Superior temporal gyrus (tissue), 1 donor: ENCODE results near the gene ZCCHC10.
A peak's percentile ranks its signal among the peaks of the same experiment; 100 is the strongest.
"Not testable (repeated sequence)": the region's sequence is repeated elsewhere in the genome, so short reads cannot be mapped to it uniquely, and the experiment has no call there.

Experiments
- DNase-seq: peaks from one replicate; pipeline ENCODE4 v3.0.0-alpha.2; 2016; ENCODE audit errors: extremely low spot score

ZCCHC10 gene

GRCh38 chr5:133041910-133042309 lies 15.6 kb upstream of the ZCCHC10 start:
- no peak for DNase-seq

- DNase-seq = no peak
Observed at GRCh38 chr5:133041157-133041784, 14.9 kb upstream of the ZCCHC10 start.

- DNase-seq = not testable (repeated sequence)
Observed at GRCh38 chr5:133036677-133037076, 10.3 kb upstream of the ZCCHC10 start.

GRCh38 chr5:133035224-133035623 lies 8.9 kb upstream of the ZCCHC10 start:
- DNase-seq = no peak

- no peak for DNase-seq
Observed at GRCh38 chr5:133034064-133034463, 7.7 kb upstream of the ZCCHC10 start.

- DNase-seq = peak; percentile 13
Observed at GRCh38 chr5:133032852-133033742, 6.7 kb upstream of the ZCCHC10 start.

- no peak for DNase-seq
Observed at GRCh38 chr5:133030343-133031005, 4.1 kb upstream of the ZCCHC10 start.

GRCh38 chr5:133029416-133029815 lies 3.1 kb upstream of the ZCCHC10 start:
- DNase-seq = no peak

GRCh38 chr5:133026664-133027153 lies 360 bp upstream of the ZCCHC10 start:
- DNase-seq = peak; percentile 61

GRCh38 chr5:133019471-133019870 lies 6.9 kb downstream of the ZCCHC10 start:
- DNase-seq = not testable (repeated sequence)

- DNase-seq = no peak
Observed at GRCh38 chr5:133017964-133018363, 8.4 kb downstream of the ZCCHC10 start.

GRCh38 chr5:133015466-133015865 lies 10.9 kb downstream of the ZCCHC10 start:
- no peak for DNase-seq

GRCh38 chr5:133008455-133008854 lies 17.9 kb downstream of the ZCCHC10 start:
- DNase-seq = not testable (repeated sequence)

GRCh38 chr5:133006653-133007052 lies 19.7 kb downstream of the ZCCHC10 start:
- DNase-seq = no peak

GRCh38 chr5:132999246-132999645 lies 27.1 kb downstream of the ZCCHC10 start:
- DNase-seq = no peak

GRCh38 chr5:132998556-132998955 lies 27.8 kb downstream of the ZCCHC10 start:
- DNase-seq = no peak

- DNase-seq = no peak
Observed at GRCh38 chr5:132996307-132996706, 30.0 kb downstream of the ZCCHC10 start.

GRCh38 chr5:132987531-132988408 lies 38.6 kb downstream of the ZCCHC10 start:
- DNase-seq = no peak

- not testable (repeated sequence) for DNase-seq
Observed at GRCh38 chr5:132982971-132983370, 43.4 kb downstream of the ZCCHC10 start.

- no peak for DNase-seq
Observed at GRCh38 chr5:132981288-132981687, 45.1 kb downstream of the ZCCHC10 start.

GRCh38 chr5:132979976-132980375 lies 46.4 kb downstream of the ZCCHC10 start:
- DNase-seq = no peak
